ENCODE data around the gene GNB1L.

GRCh38 chr22:19892257-19892879, 37.7 kb upstream of the GNB1L start:
- TF ChIP-seq CTCF (IDR thresholded peaks at IDR 0.05), result no peak
- TF ChIP-seq, protein P1, sequence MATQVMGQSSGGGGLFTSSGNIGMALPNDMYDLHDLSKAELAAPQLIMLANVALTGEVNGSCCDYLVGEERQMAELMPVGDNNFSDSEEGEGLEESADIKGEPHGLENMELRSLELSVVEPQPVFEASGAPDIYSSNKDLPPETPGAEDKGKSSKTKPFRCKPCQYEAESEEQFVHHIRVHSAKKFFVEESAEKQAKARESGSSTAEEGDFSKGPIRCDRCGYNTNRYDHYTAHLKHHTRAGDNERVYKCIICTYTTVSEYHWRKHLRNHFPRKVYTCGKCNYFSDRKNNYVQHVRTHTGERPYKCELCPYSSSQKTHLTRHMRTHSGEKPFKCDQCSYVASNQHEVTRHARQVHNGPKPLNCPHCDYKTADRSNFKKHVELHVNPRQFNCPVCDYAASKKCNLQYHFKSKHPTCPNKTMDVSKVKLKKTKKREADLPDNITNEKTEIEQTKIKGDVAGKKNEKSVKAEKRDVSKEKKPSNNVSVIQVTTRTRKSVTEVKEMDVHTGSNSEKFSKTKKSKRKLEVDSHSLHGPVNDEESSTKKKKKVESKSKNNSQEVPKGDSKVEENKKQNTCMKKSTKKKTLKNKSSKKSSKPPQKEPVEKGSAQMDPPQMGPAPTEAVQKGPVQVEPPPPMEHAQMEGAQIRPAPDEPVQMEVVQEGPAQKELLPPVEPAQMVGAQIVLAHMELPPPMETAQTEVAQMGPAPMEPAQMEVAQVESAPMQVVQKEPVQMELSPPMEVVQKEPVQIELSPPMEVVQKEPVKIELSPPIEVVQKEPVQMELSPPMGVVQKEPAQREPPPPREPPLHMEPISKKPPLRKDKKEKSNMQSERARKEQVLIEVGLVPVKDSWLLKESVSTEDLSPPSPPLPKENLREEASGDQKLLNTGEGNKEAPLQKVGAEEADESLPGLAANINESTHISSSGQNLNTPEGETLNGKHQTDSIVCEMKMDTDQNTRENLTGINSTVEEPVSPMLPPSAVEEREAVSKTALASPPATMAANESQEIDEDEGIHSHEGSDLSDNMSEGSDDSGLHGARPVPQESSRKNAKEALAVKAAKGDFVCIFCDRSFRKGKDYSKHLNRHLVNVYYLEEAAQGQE (IDR thresholded peaks at IDR 0.05; ENCODE audit: insufficient read depth in 1 of 2, low read depth in 2 of 2, low read length in 1 of 2), result no peak
- no peak for TF ChIP-seq TCF7L2 (IDR thresholded peaks at IDR 0.05; ENCODE audit: low read depth, low read length)
- no peak for TF ChIP-seq POLR2AphosphoS5 (IDR thresholded peaks at IDR 0.05; ENCODE audit: low read depth, low read length)
- TF ChIP-seq SIN3A (IDR thresholded peaks at IDR 0.05; ENCODE audit: borderline replicate concordance, insufficient read depth, low read depth, low read length), result no peak

All from Panc1 (cell line).